H1 (cell line): ENCODE data around the gene DGKZ. TPM values are rescaled to one million over a fixed set of nuclear protein-coding genes. Genes with fewer than 3 reads are reported as not detected.

Source experiments
- CHD7 ChIP-seq: fragments of 300-600 bp; sonication (generic); IDR thresholded peaks from 2 replicates; pipeline ENCODE4 v1.7.1; 2012; ENCODE audit warnings: low read length, moderate library complexity, mild to moderate bottlenecking, inconsistent platforms; ENCODE audit not compliant: insufficient replicate concordance
- RBBP5 ChIP-seq: IDR thresholded peaks from 2 replicates; pipeline ENCODE4 v1.7.1; 2012; ENCODE audit warnings: low read depth, mild to moderate bottlenecking, inconsistent platforms, low read length, moderate library complexity, borderline replicate concordance
- polyA plus RNA-seq, 7 experiments: library from polyadenylated mRNA; depleted of rRNA in 3 of 7; stranded (reverse) in 5 of 7; unstranded in 2 of 7; fragments of >200 nt in 5 of 7; fragments of 200-250 nt in 2 of 7; gene quantifications; 1 replicate in 5 of 7; 2 replicates in 1 of 7; 4 replicates in 1 of 7; pipeline versions ENCODE4 v1.2.1 to v1.2.3, GENCODE V29; 2011 to 2013; ENCODE audit warnings: missing spikeins in 2 of 7, mixed read lengths in 2 of 7
- total RNA-seq: library from RNA; stranded (reverse); fragmentation: NEBNext Ultra II Directional; extraction: Animal tissue kit (Norgen Biotek cat#: 25700); gene quantifications from 2 replicates; pipeline ENCODE4 v1.2.1, GENCODE V29; 2021

The DGKZ gene
- total and polyA plus RNA-seq, 2 of the 8 experiments (the other 6 are each of a cell fraction or from before 2014, with no cell fraction given) = 84.4 to 184 TPM

- TF ChIP-seq CHD7 (no peak), RBBP5 (no peak)
Observed at GRCh38 chr11:46357483-46357936, 10.2 kb downstream of the DGKZ start (continued).
